Measurements from ENCODE around the gene PALB2. TPM values are rescaled to one million over a fixed set of nuclear protein-coding genes. Genes with fewer than 3 reads are reported as not detected.

Gene PALB2
- total and polyA plus RNA-seq, 9 of the 15 experiments (the other 6 are each of a cell fraction or from before 2014, with no cell fraction given) = 7.0 to 25.8 (median 15.2) TPM

- TF ChIP-seq ZBTB40 (IDR thresholded peaks at IDR 0.05) (peak; percentile 27; the same call in 1 of the 2 replicates), ZBTB40 (CRISPR knock-in tag; IDR thresholded peaks at IDR 0.05) (no peak), BCLAF1 (IDR thresholded peaks at IDR 0.05; ENCODE audit: borderline replicate concordance in 1 of 2, control insufficient read depth in 1 of 2, low read depth in 2 of 2, low read length in 1 of 2) (no peak), ETV6 (IDR thresholded peaks at IDR 0.05; ENCODE audit: borderline replicate concordance in 1 of 2, low read depth in 2 of 2, low read length in 1 of 2) (no peak), ETV6 (CRISPR knock-in tag; IDR thresholded peaks at IDR 0.05; ENCODE audit: borderline replicate concordance) (0 out of 2 replicates have a peak, but pooled peaks have one; percentile 53), NR4A1 (CRISPR knock-in tag; IDR thresholded peaks at IDR 0.05) (peak; percentile 54; the same call in 1 of the 2 replicates), NR4A1 (tag; IDR thresholded peaks at IDR 0.05) (no peak), RBBP5 (IDR thresholded peaks at IDR 0.05; ENCODE audit: borderline replicate concordance, insufficient read depth, low read length, poor library complexity, severe bottlenecking) (peak; percentile 82), TEAD1 (CRISPR knock-in tag; IDR thresholded peaks at IDR 0.05) (peak; percentile 4 to 23; a peak in 1 of 4 replicates), FOXA3 (CRISPR knock-in tag; conservative IDR thresholded peaks at IDR 0.05 in 1 of 2, IDR thresholded peaks at IDR 0.05 in 1 of 2) (0 out of 4 replicates have a peak, but pooled peaks of 1 of the 2 experiments have one; percentile 11), KLF10 (CRISPR knock-in tag; IDR thresholded peaks at IDR 0.05) (no peak), MYNN (IDR thresholded peaks at IDR 0.05) (0 out of 2 replicates have a peak, but pooled peaks have one; percentile 7), MYNN (CRISPR knock-in tag; IDR thresholded peaks at IDR 0.05) (no peak)
These were observed 83.1 kb downstream of the PALB2 start (continued) for GRCh38 chr16:23557779-23558702.

All from K562 (cell line).